Astrocyte (in vitro differentiated cells and primary cell): Measurements from ENCODE around the gene TNFSF15. TPM values are rescaled to one million over a fixed set of nuclear protein-coding genes. Genes with fewer than 3 reads are reported as not detected.

Experiments
- DNase-seq: peaks from one replicate; pipeline ENCODE4 v3.0.0-alpha.2; 2010; ENCODE audit warnings: low read depth
- FAIRE-seq: peaks from 2 replicates; lab custom pipeline; 2011; peaks lifted over from hg19 to GRCh38; lab: Jason Lieb, UNC
- H2AFZ ChIP-seq: 2 replicates; pipeline ENCODE4 v1.6.0; 2012; ENCODE audit warnings: low read depth, low read length, inconsistent platforms
- H3K27ac ChIP-seq: 2 replicates; pipeline ENCODE4 v1.5.1; 2011; ENCODE audit warnings: low read depth, low read length, inconsistent platforms
- H3K27me3 ChIP-seq: 2 replicates; pipeline ENCODE4 v1.6.0; 2011; ENCODE audit warnings: low read length, inconsistent platforms; ENCODE audit not compliant: insufficient read depth
- H3K36me3 ChIP-seq: 2 replicates; pipeline ENCODE4 v1.5.1; 2011; ENCODE audit warnings: low read length, inconsistent platforms; ENCODE audit not compliant: insufficient read depth
- H3K4me1 ChIP-seq: 2 replicates; pipeline ENCODE4 v1.5.1; 2011; ENCODE audit warnings: low read length, inconsistent platforms; ENCODE audit not compliant: insufficient read depth
- H3K4me2 ChIP-seq: 2 replicates; pipeline ENCODE4 v1.6.0; 2012; ENCODE audit warnings: low read length, inconsistent platforms
- H3K4me3 ChIP-seq: 2 replicates; pipeline ENCODE4 v1.5.1; 2011; ENCODE audit warnings: low read depth, mild to moderate bottlenecking, low read length, inconsistent platforms; ENCODE audit not compliant: insufficient read depth
- H3K79me2 ChIP-seq: 2 replicates; pipeline ENCODE4 v1.6.0; 2012; ENCODE audit warnings: mild to moderate bottlenecking, low read length, inconsistent platforms; ENCODE audit not compliant: insufficient read depth
- H3K9ac ChIP-seq: 2 replicates; pipeline ENCODE4 v1.6.0; 2012; ENCODE audit warnings: mild to moderate bottlenecking, low read length, inconsistent platforms
- H3K9me3 ChIP-seq: 2 replicates; pipeline ENCODE4 v1.5.1; 2012; ENCODE audit warnings: low read depth, mild to moderate bottlenecking, low read length, inconsistent platforms; ENCODE audit not compliant: insufficient read depth
- H4K20me1 ChIP-seq: 2 replicates; pipeline ENCODE4 v1.6.0; 2012; ENCODE audit warnings: low read length, inconsistent platforms; ENCODE audit not compliant: insufficient read depth
- H3K27ac Mint-ChIP-seq: one replicate; pipeline ENCODE4 v1.8.0; 2021; ENCODE audit warnings: mild to moderate bottlenecking, mixed read lengths; ENCODE audit not compliant: unreplicated experiment
- H3K27me3 Mint-ChIP-seq: one replicate; pipeline ENCODE4 v1.8.0; 2021; ENCODE audit warnings: low read depth, mixed read lengths; ENCODE audit not compliant: unreplicated experiment
- H3K36me3 Mint-ChIP-seq: one replicate; pipeline ENCODE4 v1.8.0; 2021; ENCODE audit warnings: low read depth, mixed read lengths; ENCODE audit not compliant: unreplicated experiment
- H3K4me1 Mint-ChIP-seq: one replicate; pipeline ENCODE4 v1.8.0; 2021; ENCODE audit warnings: low read depth, mixed read lengths; ENCODE audit not compliant: unreplicated experiment
- H3K4me3 Mint-ChIP-seq: one replicate; pipeline ENCODE4 v1.8.0; 2021; ENCODE audit warnings: mild to moderate bottlenecking, moderate library complexity, mixed read lengths; ENCODE audit not compliant: unreplicated experiment
- H3K9me3 Mint-ChIP-seq: one replicate; pipeline ENCODE4 v1.8.0; 2021; ENCODE audit warnings: mild to moderate bottlenecking, mixed read lengths; ENCODE audit not compliant: unreplicated experiment
- EZH2 ChIP-seq: IDR thresholded peaks from 2 replicates; pipeline ENCODE4 v1.6.1; 2012; ENCODE audit warnings: mild to moderate bottlenecking, low read length, inconsistent platforms; ENCODE audit not compliant: insufficient read depth
- total RNA-seq: library from RNA; stranded (reverse); gene quantifications from 2 replicates; pipeline ENCODE4 v1.2.1, GENCODE V29; 2021
- TF ChIP-seq, protein P1 (sequence below): IDR thresholded peaks from 2 replicates; pipeline ENCODE4 v1.5.1; 2011; ENCODE audit warnings: low read depth, mild to moderate bottlenecking, inconsistent platforms, low read length, moderate library complexity; ENCODE audit not compliant: insufficient read depth

Gene TNFSF15
- total RNA-seq, 1 donor from 2014 or later, result 10.3 TPM

- peaks cover 2% of the 10 kb centered on the region for H3K9me3 Mint-ChIP-seq
- TF ChIP-seq EZH2, result no peak
- TF ChIP-seq, protein P1, sequence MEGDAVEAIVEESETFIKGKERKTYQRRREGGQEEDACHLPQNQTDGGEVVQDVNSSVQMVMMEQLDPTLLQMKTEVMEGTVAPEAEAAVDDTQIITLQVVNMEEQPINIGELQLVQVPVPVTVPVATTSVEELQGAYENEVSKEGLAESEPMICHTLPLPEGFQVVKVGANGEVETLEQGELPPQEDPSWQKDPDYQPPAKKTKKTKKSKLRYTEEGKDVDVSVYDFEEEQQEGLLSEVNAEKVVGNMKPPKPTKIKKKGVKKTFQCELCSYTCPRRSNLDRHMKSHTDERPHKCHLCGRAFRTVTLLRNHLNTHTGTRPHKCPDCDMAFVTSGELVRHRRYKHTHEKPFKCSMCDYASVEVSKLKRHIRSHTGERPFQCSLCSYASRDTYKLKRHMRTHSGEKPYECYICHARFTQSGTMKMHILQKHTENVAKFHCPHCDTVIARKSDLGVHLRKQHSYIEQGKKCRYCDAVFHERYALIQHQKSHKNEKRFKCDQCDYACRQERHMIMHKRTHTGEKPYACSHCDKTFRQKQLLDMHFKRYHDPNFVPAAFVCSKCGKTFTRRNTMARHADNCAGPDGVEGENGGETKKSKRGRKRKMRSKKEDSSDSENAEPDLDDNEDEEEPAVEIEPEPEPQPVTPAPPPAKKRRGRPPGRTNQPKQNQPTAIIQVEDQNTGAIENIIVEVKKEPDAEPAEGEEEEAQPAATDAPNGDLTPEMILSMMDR, result no peak
- H3K4me3 ChIP-seq, result no peak overlapping the region
- FAIRE-seq, result no peak
- no peak overlapping the region for H3K27ac Mint-ChIP-seq
- no peak overlapping the region for H3K4me2 ChIP-seq
- no peaks in the 10 kb centered on the region for H3K36me3 Mint-ChIP-seq
- H2AFZ ChIP-seq, result no peak overlapping the region
- no peaks in the 10 kb centered on the region for H3K4me1 ChIP-seq
- H3K4me1 Mint-ChIP-seq, result peaks cover 5% of the 10 kb centered on the region
- no peaks in the 10 kb centered on the region for H3K79me2 ChIP-seq
- DNase-seq, result no peak
- H3K36me3 ChIP-seq, result no peaks in the 10 kb centered on the region
- H3K27me3 ChIP-seq, result peaks cover 3% of the 10 kb centered on the region
- H3K27ac ChIP-seq, result no peak overlapping the region
- no peak overlapping the region for H3K9ac ChIP-seq
- no peaks in the 10 kb centered on the region for H3K9me3 ChIP-seq
- H4K20me1 ChIP-seq, result no peaks in the 10 kb centered on the region
- peaks cover 3% of the 10 kb centered on the region for H3K27me3 Mint-ChIP-seq
- H3K4me3 Mint-ChIP-seq, result no peak overlapping the region
These were observed 15.1 kb upstream of the TNFSF15 start for GRCh38 chr9:114820776-114821501.

DNA sequence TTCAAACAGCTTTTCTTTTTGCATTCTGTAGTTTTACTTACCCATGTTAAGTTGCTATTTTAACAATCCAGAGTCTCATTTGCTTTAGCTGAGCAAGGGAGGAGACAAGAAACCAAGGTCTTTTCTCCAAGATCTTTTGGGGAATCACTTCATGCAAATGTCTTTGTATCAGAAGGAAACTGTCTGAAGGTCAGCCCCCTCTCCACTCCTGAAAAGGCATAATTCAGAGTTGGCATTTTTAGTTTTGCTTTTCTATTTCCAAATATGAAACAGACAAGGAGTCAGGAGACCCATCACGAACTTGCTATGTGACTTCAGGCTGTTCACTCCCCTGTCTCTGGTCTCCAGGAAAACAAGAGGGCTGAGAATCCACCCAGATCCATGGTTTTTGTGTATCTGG lies 12.3 kb upstream of the TNFSF15 start:
- Histone ChIP-seq H3K36me3 (no peaks in the 10 kb centered on the region), H2AFZ (no peak overlapping the region), H3K4me3 (no peak overlapping the region), H3K79me2 (no peaks in the 10 kb centered on the region), H4K20me1 (no peaks in the 10 kb centered on the region), H3K9ac (no peak overlapping the region), H3K27me3 (peaks cover 3% of the 10 kb centered on the region), H3K4me1 (no peaks in the 10 kb centered on the region), H3K4me2 (no peak overlapping the region), H3K27ac (no peak overlapping the region), H3K9me3 (no peaks in the 10 kb centered on the region)
- DNase-seq (no peak), FAIRE-seq (no peak)
- no peaks in the 10 kb centered on the region for H3K36me3 Mint-ChIP-seq
- H3K27ac Mint-ChIP-seq, result no peak overlapping the region
- TF ChIP-seq, protein P1, result no peak
- TF ChIP-seq EZH2, result no peak
- H3K27me3 Mint-ChIP-seq, result peaks cover 9% of the 10 kb centered on the region
- peaks cover 13% of the 10 kb centered on the region for H3K9me3 Mint-ChIP-seq
- H3K4me3 Mint-ChIP-seq, result no peak overlapping the region
- no peaks in the 10 kb centered on the region for H3K4me1 Mint-ChIP-seq
